ENCODE results near the gene POMGNT2. TPM values are rescaled to one million over a fixed set of nuclear protein-coding genes. Genes with fewer than 3 reads are reported as not detected.

POMGNT2 gene
- total RNA-seq, 2 donors from 2014 or later = 11.5 to 13.7 TPM

DNA sequence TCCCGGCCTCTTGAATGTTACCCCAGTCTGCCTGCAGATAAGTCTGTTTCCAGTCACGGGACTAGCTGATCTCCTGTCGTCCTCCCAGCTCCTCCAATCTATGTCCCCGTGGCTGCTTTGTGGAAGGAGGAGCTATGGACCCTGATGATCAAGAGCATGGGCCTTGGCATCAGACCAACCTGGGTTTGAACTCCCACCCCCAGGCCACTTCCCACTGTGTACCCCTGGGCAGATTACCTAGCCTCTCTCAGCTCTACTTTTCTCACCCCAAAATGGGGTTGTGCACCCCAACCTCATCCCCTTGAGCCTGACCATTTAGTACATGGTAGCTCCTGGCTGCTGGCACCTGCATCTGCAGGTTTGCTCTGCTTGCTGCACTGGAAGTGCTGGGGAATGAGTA is 71.0 kb downstream of the POMGNT2 start:
- H3K27me3 ChIP-seq = no peaks in the 10 kb centered on the region
- H3K4me3 ChIP-seq = no peak overlapping the region
- H3K36me3 ChIP-seq (replicated peaks in 1 of 2; ENCODE audit: insufficient read depth in 1 of 2, low read depth in 2 of 2) = no peaks in the 10 kb centered on the region
- WGBS, 2 donors = 89 to 90% methylated on average over 4 of the region's 4 CpGs
- intact Hi-C loops (cut with DNase I) = no loop called here
- no peaks in the 10 kb centered on the region for H3K4me1 ChIP-seq
- H3K9me3 ChIP-seq = no peaks in the 10 kb centered on the region
- H3K27ac ChIP-seq = no peak overlapping the region
- TF ChIP-seq, protein P1, sequence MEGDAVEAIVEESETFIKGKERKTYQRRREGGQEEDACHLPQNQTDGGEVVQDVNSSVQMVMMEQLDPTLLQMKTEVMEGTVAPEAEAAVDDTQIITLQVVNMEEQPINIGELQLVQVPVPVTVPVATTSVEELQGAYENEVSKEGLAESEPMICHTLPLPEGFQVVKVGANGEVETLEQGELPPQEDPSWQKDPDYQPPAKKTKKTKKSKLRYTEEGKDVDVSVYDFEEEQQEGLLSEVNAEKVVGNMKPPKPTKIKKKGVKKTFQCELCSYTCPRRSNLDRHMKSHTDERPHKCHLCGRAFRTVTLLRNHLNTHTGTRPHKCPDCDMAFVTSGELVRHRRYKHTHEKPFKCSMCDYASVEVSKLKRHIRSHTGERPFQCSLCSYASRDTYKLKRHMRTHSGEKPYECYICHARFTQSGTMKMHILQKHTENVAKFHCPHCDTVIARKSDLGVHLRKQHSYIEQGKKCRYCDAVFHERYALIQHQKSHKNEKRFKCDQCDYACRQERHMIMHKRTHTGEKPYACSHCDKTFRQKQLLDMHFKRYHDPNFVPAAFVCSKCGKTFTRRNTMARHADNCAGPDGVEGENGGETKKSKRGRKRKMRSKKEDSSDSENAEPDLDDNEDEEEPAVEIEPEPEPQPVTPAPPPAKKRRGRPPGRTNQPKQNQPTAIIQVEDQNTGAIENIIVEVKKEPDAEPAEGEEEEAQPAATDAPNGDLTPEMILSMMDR (IDR thresholded peaks at IDR 0.05) = no peak
- no peak for TF ChIP-seq POLR2A (IDR thresholded peaks at IDR 0.05)
- DNase-seq (no peak), ATAC-seq (no peak)

DNA sequence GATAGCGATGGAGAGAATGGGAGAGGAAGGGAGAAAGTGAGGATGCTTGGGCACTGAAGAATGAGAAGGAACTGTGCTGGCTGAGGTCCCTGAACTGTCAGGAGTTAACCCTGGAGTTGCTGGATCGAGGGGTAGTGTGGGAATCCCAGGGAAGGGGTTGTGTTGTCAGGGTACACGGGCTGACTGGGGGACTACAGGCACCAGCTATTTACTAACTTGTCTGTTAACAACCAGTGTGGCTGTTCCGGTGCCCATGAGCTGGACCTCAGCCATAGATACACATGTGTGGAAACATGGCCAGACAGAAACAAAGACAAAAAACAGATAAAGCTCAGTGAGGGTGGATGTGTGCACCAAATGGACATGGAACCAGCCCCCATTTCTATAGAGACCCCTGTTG is 71.7 kb downstream of the POMGNT2 start:
- Histone ChIP-seq H3K27me3 (no peaks in the 10 kb centered on the region), H3K4me1 (no peaks in the 10 kb centered on the region), H3K36me3 (replicated peaks in 1 of 2; ENCODE audit: insufficient read depth in 1 of 2, low read depth in 2 of 2) (no peaks in the 10 kb centered on the region), H3K27ac (no peak overlapping the region), H3K4me3 (no peak overlapping the region), H3K9me3 (no peaks in the 10 kb centered on the region)
- ATAC-seq (no peak), DNase-seq (no peak)
- WGBS, 2 donors = 83 to 88% methylated on average over 4 of the region's 4 CpGs
- TF ChIP-seq, protein P1 (IDR thresholded peaks at IDR 0.05) = no peak
- no peak for TF ChIP-seq POLR2A (IDR thresholded peaks at IDR 0.05)
- intact Hi-C loops (cut with DNase I) = no loop called here

DNA sequence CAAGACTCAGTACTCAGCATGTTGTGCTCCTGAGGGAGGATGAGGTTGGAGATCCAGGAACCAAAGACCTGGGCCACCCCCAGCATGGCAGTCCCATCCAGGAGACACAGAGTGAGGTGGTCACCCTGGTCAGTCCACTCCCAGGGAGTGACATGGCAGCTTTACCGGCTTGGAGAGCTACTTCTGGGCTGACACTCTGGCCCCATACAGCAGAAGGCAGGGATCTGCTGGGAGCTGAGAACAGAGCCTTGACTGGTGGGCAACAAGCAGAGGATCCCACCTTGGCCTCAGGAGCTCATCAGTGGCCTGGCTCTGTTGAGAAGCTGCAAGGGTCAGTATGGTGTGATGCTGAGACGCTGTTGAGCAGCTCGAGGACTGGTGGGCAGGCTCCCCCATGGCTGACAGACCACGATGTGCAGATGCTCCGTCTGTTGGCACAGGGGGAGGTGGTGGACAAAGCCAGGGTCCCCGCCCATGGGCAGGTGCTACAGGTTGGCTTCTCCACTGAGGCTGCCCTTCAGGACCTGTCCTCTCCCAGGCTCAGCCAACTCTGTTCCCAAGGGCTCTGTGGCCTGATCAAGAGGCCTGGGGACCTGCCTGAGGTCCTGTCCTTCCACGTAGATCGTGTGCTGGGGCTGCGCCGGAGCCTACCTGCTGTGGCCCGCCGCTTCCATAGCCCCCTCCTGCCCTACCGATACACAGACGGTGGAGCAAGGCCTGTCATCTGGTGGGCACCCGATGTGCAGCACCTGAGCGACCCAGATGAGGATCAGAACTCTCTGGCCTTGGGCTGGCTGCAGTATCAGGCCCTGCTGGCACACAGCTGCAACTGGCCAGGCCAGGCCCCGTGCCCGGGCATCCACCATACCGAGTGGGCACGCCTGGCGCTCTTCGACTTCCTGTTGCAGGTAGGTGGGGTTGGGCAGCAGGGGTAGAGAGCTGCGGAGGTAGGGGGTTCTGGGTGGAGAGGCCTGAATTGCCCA is 72.9 kb downstream of the POMGNT2 start:
- Histone ChIP-seq H3K4me1 (no peaks in the 10 kb centered on the region), H3K4me3 (no peak overlapping the region), H3K27me3 (no peaks in the 10 kb centered on the region), H3K9me3 (no peaks in the 10 kb centered on the region), H3K27ac (no peak overlapping the region), H3K36me3 (replicated peaks in 1 of 2; ENCODE audit: insufficient read depth in 1 of 2, low read depth in 2 of 2) (no peaks in the 10 kb centered on the region)
- intact Hi-C loops (cut with DNase I) = no loop called here
- ATAC-seq = no peak
- DNase-seq = no peak
- TF ChIP-seq POLR2A (IDR thresholded peaks at IDR 0.05) = no peak
- TF ChIP-seq, protein P1 (IDR thresholded peaks at IDR 0.05) = no peak
- 91 to 100% methylated on average over 6 to 21 of the region's 23 CpGs for WGBS, 2 donors

DNA sequence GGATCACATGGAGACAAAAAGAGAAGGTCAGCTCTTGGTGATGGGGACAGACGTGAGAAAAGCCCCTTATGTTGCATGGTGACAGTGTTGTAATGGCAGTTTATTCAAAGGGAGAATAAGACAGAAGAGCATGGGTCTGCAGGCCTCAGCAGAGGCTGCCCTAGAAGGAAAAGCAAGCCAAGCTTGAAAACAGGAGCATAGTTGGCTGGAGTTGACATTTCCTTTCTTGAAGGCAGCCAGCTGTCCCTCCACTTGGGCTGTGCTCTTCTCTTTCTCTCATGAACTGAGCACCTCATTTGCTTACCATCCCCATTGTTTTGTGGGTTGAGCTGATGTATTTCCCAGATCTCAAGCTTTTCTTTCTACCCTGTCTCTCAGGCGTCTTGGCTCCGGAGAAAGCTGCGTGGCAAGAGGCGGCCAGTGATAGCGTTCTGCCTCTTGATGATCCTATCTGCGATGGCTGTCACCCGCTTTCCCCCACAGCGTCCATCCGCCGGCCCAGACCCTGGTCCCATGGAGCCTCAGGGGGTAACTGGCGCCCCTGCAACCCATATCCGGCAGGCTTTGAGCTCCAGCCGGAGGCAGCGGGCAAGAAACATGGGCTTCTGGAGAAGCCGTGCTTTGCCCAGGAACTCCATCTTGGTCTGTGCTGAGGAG is 73.9 kb downstream of the POMGNT2 start:
- H3K4me3 ChIP-seq = no peak overlapping the region
- DNase-seq = no peak
- no peaks in the 10 kb centered on the region for H3K4me1 ChIP-seq
- H3K36me3 ChIP-seq (replicated peaks in 1 of 2; ENCODE audit: insufficient read depth in 1 of 2, low read depth in 2 of 2) = no peaks in the 10 kb centered on the region
- intact Hi-C loops (cut with DNase I) = no loop called here
- TF ChIP-seq, protein P1 (IDR thresholded peaks at IDR 0.05) = no peak
- no peak for TF ChIP-seq POLR2A (IDR thresholded peaks at IDR 0.05)
- peak; percentile 12 for ATAC-seq
- no peaks in the 10 kb centered on the region for H3K9me3 ChIP-seq
- H3K27me3 ChIP-seq = no peaks in the 10 kb centered on the region
- 90 to 92% methylated on average over 16 of the region's 16 CpGs for WGBS, 2 donors
- H3K27ac ChIP-seq = no peak overlapping the region

Measured in body of pancreas (tissue), 4 donors.